Neural progenitor cell (in vitro differentiated cells): ENCODE results near the gene DCLK2.

Source experiments
- EZH2phosphoT487 ChIP-seq: fragments of 200-600 bp; sonication (generic); IDR thresholded peaks from 2 replicates; pipeline ENCODE4 v1.6.1; 2017; ENCODE audit warnings: antibody characterized with exemption
- TF ChIP-seq, protein P1 (sequence below): fragments of 200-600 bp; sonication (generic); IDR thresholded peaks from 2 replicates; pipeline ENCODE4 v1.5.1; 2017; ENCODE audit warnings: antibody characterized with exemption, mild to moderate bottlenecking

DNA sequence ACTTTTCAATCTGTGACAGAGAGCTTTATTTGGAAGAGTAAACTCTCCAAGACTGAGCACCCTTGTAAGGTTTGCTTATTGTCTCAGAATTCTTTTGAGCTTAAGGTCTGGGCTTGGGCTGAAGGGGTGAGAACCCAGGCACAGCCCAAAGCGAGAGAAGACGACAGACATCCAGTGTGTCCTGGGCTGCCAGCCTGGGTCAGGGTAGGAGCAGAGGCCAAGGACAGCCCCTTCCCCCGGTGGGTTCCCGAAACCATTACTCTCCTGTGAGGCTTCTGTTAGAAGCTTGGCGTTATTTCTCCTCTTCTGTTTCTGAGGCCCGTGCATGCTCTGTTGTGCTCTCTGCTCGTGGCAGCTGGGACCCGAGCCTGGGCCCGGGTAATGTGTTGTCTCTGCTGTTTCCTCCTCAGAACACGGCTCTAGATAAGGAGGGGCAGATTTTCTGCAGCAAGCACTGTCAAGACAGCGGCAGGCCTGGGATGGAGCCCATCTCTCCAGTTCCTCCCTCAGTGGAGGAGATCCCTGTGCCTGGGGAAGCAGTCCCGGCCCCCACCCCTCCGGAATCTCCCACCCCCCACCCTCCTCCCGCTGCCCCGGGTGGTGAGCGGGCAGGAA lies 177.5 kb downstream of the DCLK2 start:
- TF ChIP-seq, protein P1, sequence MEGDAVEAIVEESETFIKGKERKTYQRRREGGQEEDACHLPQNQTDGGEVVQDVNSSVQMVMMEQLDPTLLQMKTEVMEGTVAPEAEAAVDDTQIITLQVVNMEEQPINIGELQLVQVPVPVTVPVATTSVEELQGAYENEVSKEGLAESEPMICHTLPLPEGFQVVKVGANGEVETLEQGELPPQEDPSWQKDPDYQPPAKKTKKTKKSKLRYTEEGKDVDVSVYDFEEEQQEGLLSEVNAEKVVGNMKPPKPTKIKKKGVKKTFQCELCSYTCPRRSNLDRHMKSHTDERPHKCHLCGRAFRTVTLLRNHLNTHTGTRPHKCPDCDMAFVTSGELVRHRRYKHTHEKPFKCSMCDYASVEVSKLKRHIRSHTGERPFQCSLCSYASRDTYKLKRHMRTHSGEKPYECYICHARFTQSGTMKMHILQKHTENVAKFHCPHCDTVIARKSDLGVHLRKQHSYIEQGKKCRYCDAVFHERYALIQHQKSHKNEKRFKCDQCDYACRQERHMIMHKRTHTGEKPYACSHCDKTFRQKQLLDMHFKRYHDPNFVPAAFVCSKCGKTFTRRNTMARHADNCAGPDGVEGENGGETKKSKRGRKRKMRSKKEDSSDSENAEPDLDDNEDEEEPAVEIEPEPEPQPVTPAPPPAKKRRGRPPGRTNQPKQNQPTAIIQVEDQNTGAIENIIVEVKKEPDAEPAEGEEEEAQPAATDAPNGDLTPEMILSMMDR = no peak
- TF ChIP-seq EZH2phosphoT487 = no peak
